ENCODE results near the gene DCAF6.

DNA sequence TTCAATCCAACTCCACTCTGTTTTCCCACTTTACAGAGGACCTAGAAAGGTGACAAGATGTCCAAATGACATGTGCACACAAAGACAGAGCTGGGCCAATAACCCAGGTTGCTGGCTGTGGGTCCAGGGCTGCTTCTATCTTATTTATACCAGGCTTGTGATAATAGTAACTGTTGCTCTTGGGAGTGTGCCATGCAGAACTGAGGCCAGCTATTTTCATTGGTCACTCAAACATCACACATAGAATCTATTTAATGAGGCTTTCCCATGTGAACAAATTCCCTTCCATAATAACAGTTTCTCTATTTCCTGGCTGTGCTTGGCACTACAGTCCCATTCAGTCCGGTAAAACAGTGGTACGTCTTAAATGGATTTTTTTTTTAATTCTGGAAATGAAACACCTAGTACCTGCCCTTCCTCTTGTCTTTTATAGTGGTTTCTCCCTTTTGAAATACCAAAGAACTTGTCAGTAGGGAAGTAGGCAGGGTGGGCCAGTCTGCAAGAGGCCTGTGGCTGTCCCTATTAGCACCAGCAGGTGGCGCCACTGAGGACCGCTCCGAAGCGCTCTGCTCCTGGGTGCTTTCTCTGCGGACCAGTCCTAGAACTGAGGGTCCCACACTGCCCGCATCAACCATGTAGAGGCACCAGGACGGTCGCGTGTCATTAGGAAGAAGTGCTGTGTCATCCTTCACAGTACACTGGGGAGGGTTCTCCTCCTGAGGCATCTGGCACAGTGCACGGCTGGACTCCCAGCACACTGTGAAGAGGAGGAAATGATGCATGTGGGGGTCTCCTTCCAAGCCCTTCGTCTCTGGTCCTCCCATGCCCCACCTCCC, 148.1 kb downstream of the DCAF6 start:
- TF ChIP-seq, protein P1, sequence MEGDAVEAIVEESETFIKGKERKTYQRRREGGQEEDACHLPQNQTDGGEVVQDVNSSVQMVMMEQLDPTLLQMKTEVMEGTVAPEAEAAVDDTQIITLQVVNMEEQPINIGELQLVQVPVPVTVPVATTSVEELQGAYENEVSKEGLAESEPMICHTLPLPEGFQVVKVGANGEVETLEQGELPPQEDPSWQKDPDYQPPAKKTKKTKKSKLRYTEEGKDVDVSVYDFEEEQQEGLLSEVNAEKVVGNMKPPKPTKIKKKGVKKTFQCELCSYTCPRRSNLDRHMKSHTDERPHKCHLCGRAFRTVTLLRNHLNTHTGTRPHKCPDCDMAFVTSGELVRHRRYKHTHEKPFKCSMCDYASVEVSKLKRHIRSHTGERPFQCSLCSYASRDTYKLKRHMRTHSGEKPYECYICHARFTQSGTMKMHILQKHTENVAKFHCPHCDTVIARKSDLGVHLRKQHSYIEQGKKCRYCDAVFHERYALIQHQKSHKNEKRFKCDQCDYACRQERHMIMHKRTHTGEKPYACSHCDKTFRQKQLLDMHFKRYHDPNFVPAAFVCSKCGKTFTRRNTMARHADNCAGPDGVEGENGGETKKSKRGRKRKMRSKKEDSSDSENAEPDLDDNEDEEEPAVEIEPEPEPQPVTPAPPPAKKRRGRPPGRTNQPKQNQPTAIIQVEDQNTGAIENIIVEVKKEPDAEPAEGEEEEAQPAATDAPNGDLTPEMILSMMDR (IDR thresholded peaks at IDR 0.05; ENCODE audit: borderline replicate concordance, extremely low read depth, low read length, poor library complexity, severe bottlenecking) = peak; percentile 90
- no peak for TF ChIP-seq EZH2 (IDR thresholded peaks at IDR 0.05; ENCODE audit: borderline replicate concordance, low read depth, low read length, severe bottlenecking)
